NCI-H1436 (cell line): Measurements from ENCODE around the gene RGN.
"Not testable (repeated sequence)": the region's sequence is repeated elsewhere in the genome, so short reads cannot be mapped to it uniquely, and the experiment has no call there.

Experiments used
- DNase-seq: peaks from one replicate; lab custom pipeline; 2025; lab: John Stamatoyannopoulos, UW

RGN gene

DNA sequence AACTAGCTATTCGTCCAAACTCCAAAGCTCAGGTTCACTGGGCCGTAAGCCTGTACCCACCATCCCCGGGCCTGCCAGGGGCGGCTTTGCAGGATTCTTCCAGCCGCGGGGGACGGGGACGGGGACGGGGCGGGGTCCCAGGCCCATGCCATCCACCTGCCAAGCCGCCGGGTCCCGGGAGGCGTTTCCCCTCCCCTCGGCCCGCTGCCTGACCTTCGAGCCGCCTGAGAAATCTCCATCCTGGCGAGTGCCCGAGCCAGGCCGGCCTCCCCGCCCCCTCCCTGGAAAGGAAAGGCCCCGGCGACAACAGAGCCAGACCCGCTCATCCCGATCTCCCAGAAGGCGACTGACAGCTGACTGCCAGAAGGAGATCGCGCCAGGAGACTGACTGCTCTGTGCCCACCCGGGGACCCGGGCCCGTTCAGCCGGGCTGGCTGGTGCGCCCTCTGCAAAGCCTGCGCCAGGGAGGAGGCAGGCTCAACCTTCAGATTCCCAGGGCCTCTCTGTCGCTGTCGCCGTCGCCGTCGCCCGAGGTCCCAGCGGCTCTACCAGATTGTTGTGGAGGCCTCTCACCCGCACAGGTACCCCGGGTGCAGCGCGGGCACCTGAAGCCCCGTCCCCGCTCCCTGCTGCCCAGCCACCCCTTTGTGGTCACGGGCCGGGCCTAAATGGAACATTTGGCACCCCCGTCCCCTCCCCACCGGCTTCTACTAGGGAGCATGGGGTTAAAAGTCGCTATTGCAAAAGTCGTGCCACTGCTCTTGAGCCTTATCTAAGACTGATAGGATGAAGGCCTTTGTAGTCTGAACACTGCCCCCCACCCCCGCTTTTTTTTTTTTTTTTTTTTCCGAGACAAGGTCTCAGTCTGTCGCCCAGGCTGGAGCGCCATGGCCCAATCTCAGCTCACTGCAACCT is at the start of gene RGN:
Gene RGN (plus strand): TSS at position 315 of the 915 bp plus-strand sequence. CDS start 2,702 bp downstream, outside the sequence.
- no peak for DNase-seq

DNA sequence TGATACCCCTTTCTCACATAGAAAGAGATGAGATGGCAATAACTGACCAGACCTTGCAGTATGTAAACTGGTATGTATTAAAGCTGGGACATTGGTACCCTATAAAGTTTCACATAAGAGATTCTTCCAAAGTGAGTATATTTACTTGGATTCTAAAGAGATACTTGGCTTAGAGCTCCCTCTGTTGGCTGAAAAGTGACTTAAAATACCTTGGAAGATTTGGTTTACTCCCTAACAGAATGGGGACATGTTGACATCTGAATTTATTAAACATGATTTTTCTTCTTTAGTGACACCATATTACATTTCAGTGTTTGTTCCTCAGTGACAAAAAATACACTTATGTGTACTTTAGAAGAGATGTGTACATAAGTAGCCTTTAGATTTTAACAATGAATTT is 47.9 kb upstream of the RGN start:
- DNase-seq: peak; percentile 44

- no peak for DNase-seq
These were observed 30.3 kb upstream of the RGN start for GRCh38 chrX:47047989-47048388.

DNA sequence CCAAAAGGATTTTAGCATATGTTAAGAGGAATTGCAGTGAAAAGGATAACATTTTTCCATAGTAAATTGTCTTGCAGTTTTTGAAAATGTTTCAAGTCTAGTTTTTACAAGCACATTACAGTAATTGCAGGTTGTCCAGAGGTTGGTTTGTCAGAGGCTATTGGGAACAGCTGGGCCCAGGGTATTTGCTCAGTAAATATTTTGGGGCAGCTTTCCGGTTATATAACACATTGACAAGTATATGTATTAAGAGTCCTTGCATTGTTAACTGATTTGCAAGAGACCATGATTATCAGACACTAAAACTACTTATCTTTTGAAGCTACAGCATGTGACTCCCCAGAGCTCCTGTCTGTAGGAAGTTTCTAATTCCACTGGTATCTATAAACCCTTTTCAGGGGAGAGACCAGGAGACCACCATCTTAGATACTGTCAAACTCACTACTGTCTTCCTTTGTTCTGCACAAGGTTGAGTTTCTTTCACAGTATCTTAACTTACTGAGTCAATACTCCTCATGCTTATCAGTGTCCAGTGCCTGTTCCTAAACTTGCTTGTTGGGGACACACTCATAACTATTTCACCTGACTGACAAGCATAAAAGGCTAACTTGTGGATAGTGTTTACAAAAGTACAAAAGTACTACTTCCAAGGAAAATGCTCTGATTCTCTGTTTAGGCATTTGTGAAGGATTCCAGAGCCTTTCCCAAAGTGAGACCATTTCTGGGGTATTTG is 18.9 kb upstream of the RGN start:
- no peak for DNase-seq

- DNase-seq: no peak
These were observed 17.5 kb upstream of the RGN start for GRCh38 chrX:47060708-47061107.

DNA sequence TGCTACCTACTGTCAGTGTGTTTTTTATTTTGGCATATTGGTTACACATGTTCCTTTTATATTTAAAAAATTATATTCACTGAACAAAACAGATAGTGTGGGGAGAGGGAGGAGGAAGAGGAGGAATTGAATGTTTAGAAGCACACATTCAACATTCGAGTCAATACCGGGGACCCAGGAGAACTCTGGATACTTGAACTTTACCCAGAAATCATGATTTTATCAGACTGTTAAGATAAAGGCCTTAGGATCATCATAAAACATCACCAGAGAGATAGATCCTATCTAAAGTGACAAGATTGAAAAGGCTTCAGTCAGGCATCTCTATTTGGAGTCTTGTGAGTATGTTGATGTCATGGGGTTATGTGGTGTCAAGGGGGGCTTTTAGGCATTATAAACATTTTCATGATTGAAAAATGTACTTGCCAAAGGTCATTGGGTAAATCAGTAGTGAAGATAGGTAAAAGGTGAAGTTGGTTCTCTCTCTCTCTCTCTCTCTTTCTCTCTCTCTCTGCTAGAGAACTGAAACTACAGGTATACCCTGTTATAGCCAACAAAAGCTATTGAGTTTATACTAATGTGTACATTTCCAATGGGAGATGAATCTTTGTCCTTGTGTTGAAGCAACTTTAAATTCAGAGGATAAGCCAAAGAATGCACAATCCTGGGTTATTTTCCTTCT is 16.9 kb upstream of the RGN start:
- no peak for DNase-seq

GRCh38 chrX:47063179-47063578 is 15.1 kb upstream of the RGN start:
- no peak for DNase-seq

DNA sequence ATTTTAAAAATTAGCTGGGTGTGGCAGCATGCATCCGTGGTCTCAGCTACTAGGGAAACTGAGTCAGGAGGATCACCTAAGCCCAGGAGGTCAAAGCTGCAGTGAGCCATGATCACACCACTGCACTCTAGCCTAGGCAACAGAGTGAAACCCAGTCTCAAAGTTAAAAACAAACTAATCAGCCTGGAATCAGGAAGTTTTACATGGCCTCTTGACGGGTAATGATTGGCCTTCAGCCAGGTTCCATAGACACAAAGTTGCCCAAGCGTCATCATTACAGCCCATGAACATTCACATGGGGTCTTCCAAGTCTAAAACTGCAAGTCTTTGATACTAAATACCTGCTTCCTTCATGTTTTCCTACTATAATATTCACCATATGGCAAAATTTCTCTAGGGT is 10.0 kb upstream of the RGN start:
- no peak for DNase-seq

DNA sequence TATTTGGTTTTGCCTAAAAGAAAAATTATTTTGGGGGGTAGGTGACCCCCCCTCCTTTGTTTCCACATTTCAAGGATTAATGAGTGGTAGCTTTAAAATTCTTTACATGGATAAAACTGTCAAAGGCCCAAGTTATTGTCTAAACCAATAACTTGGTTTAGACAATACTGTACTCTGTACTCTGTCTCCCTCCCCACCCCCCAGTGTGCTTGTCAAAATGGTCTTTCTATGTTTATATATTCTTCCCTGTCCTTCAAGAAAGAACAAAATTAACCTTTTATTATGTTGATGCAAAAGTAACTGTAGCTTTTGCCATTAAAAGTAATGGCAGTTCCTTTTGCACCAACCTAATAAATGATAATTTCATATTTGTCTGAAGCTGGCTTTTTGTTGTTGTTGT is 9.5 kb upstream of the RGN start:
- DNase-seq: no peak

- no peak for DNase-seq
These were observed 2.1 kb downstream of the RGN start for GRCh38 chrX:47080215-47080914.

DNA sequence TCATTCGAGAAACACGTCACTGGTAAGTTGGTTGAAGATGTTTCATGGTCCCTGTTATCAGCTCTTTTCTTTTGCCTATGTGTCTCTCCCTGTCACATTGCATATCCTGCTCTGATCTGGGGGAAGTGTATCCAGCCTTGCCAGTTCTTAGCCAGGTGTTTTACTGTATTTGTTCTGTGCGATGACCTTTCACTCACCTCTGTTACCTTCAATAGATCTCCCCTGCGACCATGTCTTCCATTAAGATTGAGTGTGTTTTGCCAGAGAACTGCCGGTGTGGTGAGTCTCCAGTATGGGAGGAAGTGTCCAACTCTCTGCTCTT is 2.6 kb downstream of the RGN start:
- no peak for DNase-seq

GRCh38 chrX:47091149-47091775 is 13.0 kb downstream of the RGN start:
- no peak for DNase-seq

DNA sequence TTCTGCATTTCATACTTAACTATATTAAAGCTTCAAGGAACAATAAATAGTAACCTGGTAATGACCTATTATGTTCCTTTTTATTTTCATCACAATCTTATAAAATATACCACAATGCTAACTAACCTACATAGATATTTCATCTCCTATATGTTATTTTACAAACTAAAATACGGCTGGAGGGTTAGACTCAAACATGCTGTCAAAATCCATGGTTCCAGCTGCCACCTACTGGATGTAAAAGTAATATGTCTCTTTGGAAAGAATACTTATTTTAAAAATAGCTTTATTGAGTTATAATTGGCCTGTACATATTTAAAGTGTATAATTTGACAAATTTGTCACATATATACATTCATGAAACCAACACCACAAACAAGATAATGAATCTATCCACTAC is 15.0 kb downstream of the RGN start:
- DNase-seq: peak; percentile 5

DNA sequence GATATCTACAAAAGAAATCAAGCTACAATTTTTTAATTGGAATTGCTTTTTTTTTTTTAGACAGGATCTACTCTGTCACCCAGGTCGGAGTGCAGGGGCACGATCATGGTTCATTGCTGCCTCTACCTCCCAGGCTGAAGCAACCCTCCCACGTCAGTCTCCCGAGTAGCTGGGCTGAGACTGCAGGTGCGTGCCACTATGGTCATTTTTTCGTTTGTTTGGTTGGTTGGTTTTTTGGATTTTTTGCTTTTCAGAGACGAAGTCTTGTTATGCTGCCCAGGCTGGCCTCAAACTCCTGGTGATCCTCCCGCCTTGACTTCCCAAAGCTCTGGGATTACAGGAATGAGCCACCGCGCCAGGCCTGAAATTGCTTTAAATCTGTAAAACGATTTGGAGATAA is 15.6 kb downstream of the RGN start:
- DNase-seq: no peak

DNA sequence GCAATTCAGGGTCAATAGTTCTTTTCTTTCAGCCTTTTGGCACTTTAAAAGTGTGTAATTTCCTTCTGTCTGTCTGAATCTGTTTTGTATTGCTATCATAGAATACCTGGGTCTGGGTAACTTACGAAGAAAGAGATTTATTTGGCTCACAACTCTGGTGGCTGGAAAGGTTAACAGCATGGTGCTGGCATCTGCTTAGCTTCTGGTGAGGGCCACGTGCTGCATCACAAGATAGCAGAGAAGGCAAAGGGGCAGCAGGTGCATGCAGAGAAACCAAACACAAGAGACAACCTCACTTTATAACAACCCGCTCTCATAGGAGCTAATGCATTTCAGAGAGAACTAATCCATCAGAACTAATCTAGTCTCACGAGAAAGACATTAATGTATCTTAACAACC is 18.8 kb downstream of the RGN start:
- no peak for DNase-seq

DNA sequence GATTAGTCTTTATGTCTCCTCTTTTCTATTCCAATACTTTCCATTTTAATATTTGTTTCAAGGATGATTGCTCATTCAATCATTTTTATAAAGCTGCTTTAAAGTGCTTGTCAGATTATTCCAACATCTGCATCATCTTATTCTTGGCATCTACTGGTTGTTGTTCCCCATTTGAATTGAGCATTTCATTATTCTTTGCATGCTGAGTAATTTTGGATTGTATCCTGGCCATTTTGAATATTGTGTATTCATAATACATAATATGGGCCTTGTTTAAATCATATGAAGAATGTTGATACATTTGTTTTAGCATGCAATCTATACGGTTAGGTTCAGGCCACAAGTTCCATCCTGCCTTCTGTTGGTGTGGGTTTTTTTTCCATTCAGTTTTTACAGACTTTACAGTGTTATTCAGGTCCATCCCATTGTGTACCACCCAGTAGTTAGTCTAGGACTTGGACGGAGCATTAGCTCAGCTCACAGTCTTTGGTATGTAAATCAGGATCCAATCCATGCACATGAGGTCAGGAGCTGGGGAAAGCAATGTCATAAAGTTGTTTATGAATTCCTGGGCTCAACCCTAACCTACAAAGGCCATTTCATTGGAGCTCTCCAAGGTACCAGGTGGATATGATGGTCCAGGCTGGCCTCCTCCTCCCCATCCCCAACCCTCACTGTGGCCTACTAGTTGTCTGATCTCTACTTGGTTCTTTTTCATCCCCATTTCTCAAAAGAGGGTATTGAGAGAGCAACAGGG is 20.3 kb downstream of the RGN start:
- DNase-seq: no peak

- DNase-seq: no peak
These were observed 23.0 kb downstream of the RGN start for GRCh38 chrX:47101206-47101605.

DNA sequence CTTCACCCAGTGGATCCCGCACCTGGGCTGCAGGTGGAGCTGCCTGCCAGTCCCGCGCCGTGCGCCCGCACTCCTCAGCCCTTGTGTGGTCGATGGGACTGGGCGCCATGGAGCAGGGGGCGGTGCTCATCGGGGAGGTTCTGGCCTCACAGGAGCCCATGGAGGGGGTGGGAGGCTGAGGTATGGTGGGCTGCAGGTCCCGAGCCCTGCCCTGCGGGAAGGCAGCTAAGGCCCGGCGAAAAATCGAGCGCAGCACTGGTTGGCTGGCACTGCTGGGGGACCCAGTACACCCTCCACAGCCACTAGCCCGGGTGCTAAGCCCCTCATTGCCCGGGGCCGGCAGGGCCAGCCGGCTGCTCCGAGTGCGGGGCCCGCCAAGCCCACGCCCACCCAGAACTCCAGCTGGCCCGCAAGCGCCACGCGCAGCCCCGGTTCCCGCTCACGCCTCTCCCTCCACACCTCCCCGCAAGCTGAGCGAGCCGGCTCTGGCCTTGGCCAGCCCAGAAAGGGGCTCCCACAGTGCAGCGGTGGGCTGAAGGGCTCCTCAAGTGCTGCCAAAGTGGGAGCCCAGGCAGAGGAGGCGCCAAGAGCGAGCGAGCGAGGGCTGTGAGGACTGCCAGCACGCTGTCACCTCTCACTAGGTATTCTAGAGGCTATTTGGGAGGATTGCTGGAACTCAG is 32.8 kb downstream of the RGN start:
- DNase-seq: not testable (repeated sequence)

- no peak for DNase-seq
These were observed 34.2 kb downstream of the RGN start for GRCh38 chrX:47112316-47112954.

DNA sequence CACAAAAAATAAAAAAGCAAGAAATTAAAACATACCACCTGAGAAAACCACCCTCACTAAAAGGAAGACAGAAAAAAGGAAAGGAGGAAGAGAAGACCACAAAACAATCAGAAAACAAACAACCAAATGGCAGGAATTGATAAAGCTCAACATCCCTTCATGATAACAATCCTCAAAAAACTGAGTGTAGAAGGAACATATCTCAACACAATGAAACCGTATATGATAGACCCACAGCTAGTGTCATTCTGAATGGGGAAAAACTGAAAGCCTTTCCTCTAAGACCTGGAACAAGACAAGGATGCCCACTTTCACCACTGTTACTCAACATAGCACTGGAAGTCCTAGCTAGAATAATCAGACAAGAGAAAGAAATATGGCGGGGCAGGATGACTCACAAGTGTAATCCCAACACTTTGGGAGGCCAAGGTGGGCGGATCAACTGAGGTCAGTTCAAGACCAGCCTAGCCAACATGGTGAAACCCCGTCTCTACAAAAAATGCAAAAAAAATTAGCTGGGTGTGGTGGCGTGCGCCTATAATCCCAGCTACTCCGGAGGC is 38.4 kb downstream of the RGN start:
- DNase-seq: not testable (repeated sequence)
